Measurements from ENCODE around the gene APP. TPM values are rescaled to one million over a fixed set of nuclear protein-coding genes. Genes with fewer than 3 reads are reported as not detected.

APP gene
- polyA plus RNA-seq, 1 experiment, result 964 TPM

DNA sequence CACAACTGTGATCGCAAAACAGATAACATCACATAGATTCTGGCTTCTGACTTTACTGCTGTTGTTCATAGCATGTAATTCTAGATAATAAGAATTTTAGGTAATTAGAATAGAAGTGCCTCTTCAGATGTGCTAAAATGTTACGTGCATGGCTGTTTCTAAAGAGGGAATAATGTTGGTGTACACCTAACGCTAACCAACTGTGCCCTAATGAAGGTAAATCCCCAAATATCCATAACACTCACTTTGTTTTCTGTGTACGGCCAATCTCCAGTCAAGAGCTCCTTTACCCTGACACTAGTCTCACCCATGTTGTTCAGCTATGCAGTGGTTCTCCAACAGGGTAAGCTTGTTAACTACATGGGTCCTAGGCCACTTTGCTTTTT lies 44.4 kb downstream of the APP start:
- POLR2A ChIA-PET, result no interaction called here
- no peak overlapping the region for H3K4me3 ChIP-seq (ENCODE audit: low read depth, low read length)
- H3K27me3 ChIP-seq (ENCODE audit: control insufficient read depth, insufficient read depth, low read length), result no peaks in the 10 kb centered on the region
- CTCF ChIA-PET, result interaction anchor here (3.2 kb wide), 1 partner anchor 45 kb away, joined by 9 read pairs; the partner anchor contains the start of gene APP
- DNase-seq (ENCODE audit: low read depth), result no peak
- H3K36me3 ChIP-seq (ENCODE audit: control insufficient read depth, insufficient read depth, low read length), result no peaks in the 10 kb centered on the region
- TF ChIP-seq, protein P1, sequence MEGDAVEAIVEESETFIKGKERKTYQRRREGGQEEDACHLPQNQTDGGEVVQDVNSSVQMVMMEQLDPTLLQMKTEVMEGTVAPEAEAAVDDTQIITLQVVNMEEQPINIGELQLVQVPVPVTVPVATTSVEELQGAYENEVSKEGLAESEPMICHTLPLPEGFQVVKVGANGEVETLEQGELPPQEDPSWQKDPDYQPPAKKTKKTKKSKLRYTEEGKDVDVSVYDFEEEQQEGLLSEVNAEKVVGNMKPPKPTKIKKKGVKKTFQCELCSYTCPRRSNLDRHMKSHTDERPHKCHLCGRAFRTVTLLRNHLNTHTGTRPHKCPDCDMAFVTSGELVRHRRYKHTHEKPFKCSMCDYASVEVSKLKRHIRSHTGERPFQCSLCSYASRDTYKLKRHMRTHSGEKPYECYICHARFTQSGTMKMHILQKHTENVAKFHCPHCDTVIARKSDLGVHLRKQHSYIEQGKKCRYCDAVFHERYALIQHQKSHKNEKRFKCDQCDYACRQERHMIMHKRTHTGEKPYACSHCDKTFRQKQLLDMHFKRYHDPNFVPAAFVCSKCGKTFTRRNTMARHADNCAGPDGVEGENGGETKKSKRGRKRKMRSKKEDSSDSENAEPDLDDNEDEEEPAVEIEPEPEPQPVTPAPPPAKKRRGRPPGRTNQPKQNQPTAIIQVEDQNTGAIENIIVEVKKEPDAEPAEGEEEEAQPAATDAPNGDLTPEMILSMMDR (IDR thresholded peaks at IDR 0.05; ENCODE audit: insufficient read depth, low read depth, low read length), result no peak

DNA sequence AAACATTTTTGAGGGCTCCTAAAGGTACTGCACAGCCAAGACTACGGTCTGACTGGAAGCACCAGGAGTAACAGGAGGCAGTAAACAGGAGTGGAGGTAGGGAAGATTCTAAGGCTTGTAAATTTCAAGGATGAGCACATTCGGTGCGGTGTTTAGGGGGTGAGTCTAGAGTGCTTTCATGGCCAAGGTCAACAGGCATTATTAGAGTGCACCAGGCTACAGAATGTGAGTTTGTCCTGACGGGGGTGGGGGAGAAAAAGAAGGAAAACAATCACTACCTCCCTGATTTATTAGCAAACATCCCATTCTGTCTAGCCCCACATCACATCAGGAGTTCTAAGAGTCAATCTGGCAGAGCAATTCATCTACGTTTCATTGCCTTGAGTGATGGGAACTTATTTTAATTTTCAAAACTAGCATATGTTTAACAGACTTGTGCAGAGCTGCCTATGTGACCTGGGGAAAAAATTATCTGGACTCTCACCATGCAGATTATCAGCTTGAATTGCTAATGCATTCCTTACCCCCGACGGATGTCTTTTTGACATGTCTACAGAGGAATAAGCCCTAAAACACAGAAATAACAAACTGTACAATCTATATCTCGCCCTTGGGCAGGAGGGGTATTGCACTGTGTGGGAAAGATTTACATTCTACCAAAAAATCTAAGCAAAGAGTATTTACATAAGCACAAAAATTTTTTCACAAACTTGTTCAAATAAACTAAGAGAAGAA lies 45.0 kb downstream of the APP start:
- Histone ChIP-seq H3K27me3 (ENCODE audit: control insufficient read depth, insufficient read depth, low read length) (no peaks in the 10 kb centered on the region), H3K36me3 (ENCODE audit: control insufficient read depth, insufficient read depth, low read length) (no peaks in the 10 kb centered on the region), H3K4me3 (ENCODE audit: low read depth, low read length) (no peak overlapping the region)
- CTCF ChIA-PET, result interaction anchor here (3.2 kb wide), 1 partner anchor 45 kb away, joined by 9 read pairs; the partner anchor contains the start of gene APP
- TF ChIP-seq, protein P1 (IDR thresholded peaks at IDR 0.05; ENCODE audit: insufficient read depth, low read depth, low read length), result no peak
- POLR2A ChIA-PET, result no interaction called here
- no peak for DNase-seq (ENCODE audit: low read depth)

- no peak for DNase-seq (ENCODE audit: low read depth)
- POLR2A ChIA-PET, result no interaction called here
- TF ChIP-seq, protein P1 (IDR thresholded peaks at IDR 0.05; ENCODE audit: insufficient read depth, low read depth, low read length), result no peak
- no peaks in the 10 kb centered on the region for H3K36me3 ChIP-seq (ENCODE audit: control insufficient read depth, insufficient read depth, low read length)
- H3K4me3 ChIP-seq (ENCODE audit: low read depth, low read length), result no peak overlapping the region
- no peaks in the 10 kb centered on the region for H3K27me3 ChIP-seq (ENCODE audit: control insufficient read depth, insufficient read depth, low read length)
- CTCF ChIA-PET, result interaction anchor here (3.2 kb wide), 1 partner anchor 46 kb away, joined by 9 read pairs; the partner anchor contains the start of gene APP
Observed at GRCh38 chr21:26124896-26125295, 45.7 kb downstream of the APP start.

- H3K4me3 ChIP-seq (ENCODE audit: low read depth, low read length), result no peak overlapping the region
- no peaks in the 10 kb centered on the region for H3K27me3 ChIP-seq (ENCODE audit: control insufficient read depth, insufficient read depth, low read length)
- ChIA-PET POLR2A (no interaction called here), CTCF (interaction anchor here (0.6 to 3.2 kb wide), 2 partner anchors 47 to 438 kb away, joined by 3 to 9 read pairs; partner anchors contain the start of gene APP)
- TF ChIP-seq, protein P1 (IDR thresholded peaks at IDR 0.05; ENCODE audit: insufficient read depth, low read depth, low read length), result no peak
- no peaks in the 10 kb centered on the region for H3K36me3 ChIP-seq (ENCODE audit: control insufficient read depth, insufficient read depth, low read length)
- no peak for DNase-seq (ENCODE audit: low read depth)
Observed at GRCh38 chr21:26124421-26124833, 46.1 kb downstream of the APP start.

DNA sequence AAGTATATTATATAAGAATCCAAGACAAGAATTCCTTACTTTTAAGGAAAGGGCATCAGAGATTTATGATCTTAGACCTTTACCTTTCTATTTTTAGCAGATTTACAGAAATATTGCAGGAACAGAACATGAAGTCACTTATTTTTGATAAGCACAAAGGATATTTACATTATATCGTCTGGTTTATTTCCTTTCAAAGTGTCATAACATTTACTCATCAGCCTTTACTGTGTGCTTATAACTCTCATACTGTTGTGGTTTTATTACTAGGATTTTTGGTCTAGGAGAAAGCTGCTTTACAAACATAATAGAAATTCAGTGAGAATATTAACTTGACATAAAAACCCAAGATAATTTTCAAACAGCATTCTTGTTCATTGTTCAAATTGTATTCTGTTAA lies 47.6 kb downstream of the APP start:
- POLR2A ChIA-PET, result no interaction called here
- no peaks in the 10 kb centered on the region for H3K36me3 ChIP-seq (ENCODE audit: control insufficient read depth, insufficient read depth, low read length)
- no peaks in the 10 kb centered on the region for H3K27me3 ChIP-seq (ENCODE audit: control insufficient read depth, insufficient read depth, low read length)
- CTCF ChIA-PET, result no interaction called here
- TF ChIP-seq, protein P1 (IDR thresholded peaks at IDR 0.05; ENCODE audit: insufficient read depth, low read depth, low read length), result no peak
- no peak overlapping the region for H3K4me3 ChIP-seq (ENCODE audit: low read depth, low read length)
- no peak for DNase-seq (ENCODE audit: low read depth)

Data from BJ (cell line).